ENCODE results near the gene MAP3K5. TPM values are rescaled to one million over a fixed set of nuclear protein-coding genes. Genes with fewer than 3 reads are reported as not detected.

The MAP3K5 gene
- total RNA-seq, 1 donor from 2014 or later, result 0.02 TPM

DNA sequence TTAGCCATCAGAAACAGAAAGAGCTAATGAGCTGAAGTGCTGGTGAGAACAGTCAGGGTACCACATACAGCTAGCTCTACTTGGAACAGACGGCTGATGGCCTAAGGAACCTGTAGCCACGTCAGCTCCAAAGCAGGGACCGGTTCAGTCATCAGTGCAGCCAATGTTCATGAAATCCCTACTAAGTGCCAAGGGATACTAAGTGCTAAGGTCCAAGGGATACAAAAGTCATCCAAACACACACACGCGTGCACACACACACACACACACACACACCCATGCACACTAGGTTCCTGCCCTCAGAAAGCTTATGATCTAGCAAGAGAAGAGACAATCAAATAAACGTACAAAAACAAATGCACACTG is 53.6 kb downstream of the MAP3K5 start:
- Histone ChIP-seq H3K4me2 (no peak overlapping the region), H3K36me3 (no peaks in the 10 kb centered on the region), H3K4me1 (no peaks in the 10 kb centered on the region), H2AFZ (replicated peaks) (no peak overlapping the region), H3K9me3 (ENCODE audit: low read depth) (no peaks in the 10 kb centered on the region), H3F3A (ENCODE audit: low read depth) (no peaks in the 10 kb centered on the region), H3K27ac (no peak overlapping the region), H3K4me3 (no peak overlapping the region), H3K79me2 (ENCODE audit: low read depth) (no peaks in the 10 kb centered on the region), H3K27me3 (no peaks in the 10 kb centered on the region), H4K20me1 (ENCODE audit: low read depth) (no peaks in the 10 kb centered on the region), H3K9ac (no peak overlapping the region)
- Mint-ChIP-seq H3K9me3 (peaks cover 7% of the 10 kb centered on the region), H3K36me3 (no peaks in the 10 kb centered on the region), H3K4me1 (peaks cover 7% of the 10 kb centered on the region), H3K4me3 (no peak overlapping the region), H3K27ac (no peak overlapping the region), H3K27me3 (ENCODE audit: insufficient read depth, low read depth) (peaks cover 3% of the 10 kb centered on the region)
- DNase-seq (ENCODE audit: low spot score), result no peak
- TF ChIP-seq EZH2phosphoT487 (IDR thresholded peaks at IDR 0.05), result no peak
- TF ChIP-seq, protein P1, sequence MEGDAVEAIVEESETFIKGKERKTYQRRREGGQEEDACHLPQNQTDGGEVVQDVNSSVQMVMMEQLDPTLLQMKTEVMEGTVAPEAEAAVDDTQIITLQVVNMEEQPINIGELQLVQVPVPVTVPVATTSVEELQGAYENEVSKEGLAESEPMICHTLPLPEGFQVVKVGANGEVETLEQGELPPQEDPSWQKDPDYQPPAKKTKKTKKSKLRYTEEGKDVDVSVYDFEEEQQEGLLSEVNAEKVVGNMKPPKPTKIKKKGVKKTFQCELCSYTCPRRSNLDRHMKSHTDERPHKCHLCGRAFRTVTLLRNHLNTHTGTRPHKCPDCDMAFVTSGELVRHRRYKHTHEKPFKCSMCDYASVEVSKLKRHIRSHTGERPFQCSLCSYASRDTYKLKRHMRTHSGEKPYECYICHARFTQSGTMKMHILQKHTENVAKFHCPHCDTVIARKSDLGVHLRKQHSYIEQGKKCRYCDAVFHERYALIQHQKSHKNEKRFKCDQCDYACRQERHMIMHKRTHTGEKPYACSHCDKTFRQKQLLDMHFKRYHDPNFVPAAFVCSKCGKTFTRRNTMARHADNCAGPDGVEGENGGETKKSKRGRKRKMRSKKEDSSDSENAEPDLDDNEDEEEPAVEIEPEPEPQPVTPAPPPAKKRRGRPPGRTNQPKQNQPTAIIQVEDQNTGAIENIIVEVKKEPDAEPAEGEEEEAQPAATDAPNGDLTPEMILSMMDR (IDR thresholded peaks at IDR 0.05), result no peak
- TF ChIP-seq EZH2 (IDR thresholded peaks at IDR 0.05), result no peak

GRCh38 chr6:136737871-136738691 is 54.2 kb downstream of the MAP3K5 start:
- Histone ChIP-seq H4K20me1 (ENCODE audit: low read depth) (no peaks in the 10 kb centered on the region), H3K4me3 (no peak overlapping the region), H3K4me1 (no peaks in the 10 kb centered on the region), H3K79me2 (ENCODE audit: low read depth) (no peaks in the 10 kb centered on the region), H3K27me3 (no peaks in the 10 kb centered on the region), H2AFZ (replicated peaks) (no peak overlapping the region), H3K4me2 (no peak overlapping the region), H3K27ac (no peak overlapping the region), H3K9me3 (ENCODE audit: low read depth) (no peaks in the 10 kb centered on the region), H3F3A (ENCODE audit: low read depth) (no peaks in the 10 kb centered on the region), H3K36me3 (no peaks in the 10 kb centered on the region), H3K9ac (no peak overlapping the region)
- no peaks in the 10 kb centered on the region for H3K36me3 Mint-ChIP-seq
- no peak overlapping the region for H3K27ac Mint-ChIP-seq
- peaks cover 7% of the 10 kb centered on the region for H3K9me3 Mint-ChIP-seq
- H3K4me1 Mint-ChIP-seq, result peaks cover 7% of the 10 kb centered on the region
- DNase-seq (ENCODE audit: low spot score), result no peak
- peaks cover 3% of the 10 kb centered on the region for H3K27me3 Mint-ChIP-seq (ENCODE audit: insufficient read depth, low read depth)
- TF ChIP-seq EZH2phosphoT487 (IDR thresholded peaks at IDR 0.05) (no peak), EZH2 (IDR thresholded peaks at IDR 0.05) (no peak)
- TF ChIP-seq, protein P1 (IDR thresholded peaks at IDR 0.05), result no peak
- H3K4me3 Mint-ChIP-seq, result no peak overlapping the region

GRCh38 chr6:136737374-136737844 is 54.9 kb downstream of the MAP3K5 start:
- H3K9me3 Mint-ChIP-seq, result peaks cover under 1% of the 10 kb centered on the region
- H3K27ac Mint-ChIP-seq, result no peak overlapping the region
- H3K4me3 ChIP-seq, result no peak overlapping the region
- H3K4me1 Mint-ChIP-seq, result peaks cover 7% of the 10 kb centered on the region
- no peaks in the 10 kb centered on the region for H3K9me3 ChIP-seq (ENCODE audit: low read depth)
- no peaks in the 10 kb centered on the region for H3K4me1 ChIP-seq
- no peak overlapping the region for H3K4me3 Mint-ChIP-seq
- no peaks in the 10 kb centered on the region for H3K79me2 ChIP-seq (ENCODE audit: low read depth)
- H3K27ac ChIP-seq, result no peak overlapping the region
- no peak overlapping the region for H3K9ac ChIP-seq
- H3F3A ChIP-seq (ENCODE audit: low read depth), result no peaks in the 10 kb centered on the region
- DNase-seq (ENCODE audit: low spot score), result no peak
- no peaks in the 10 kb centered on the region for H3K36me3 ChIP-seq
- H2AFZ ChIP-seq (replicated peaks), result no peak overlapping the region
- H3K36me3 Mint-ChIP-seq, result no peaks in the 10 kb centered on the region
- TF ChIP-seq, protein P1 (IDR thresholded peaks at IDR 0.05), result no peak
- no peak for TF ChIP-seq EZH2phosphoT487 (IDR thresholded peaks at IDR 0.05)
- no peak for TF ChIP-seq EZH2 (IDR thresholded peaks at IDR 0.05)
- peaks cover 3% of the 10 kb centered on the region for H3K27me3 Mint-ChIP-seq (ENCODE audit: insufficient read depth, low read depth)
- no peaks in the 10 kb centered on the region for H4K20me1 ChIP-seq (ENCODE audit: low read depth)
- H3K4me2 ChIP-seq, result no peak overlapping the region
- H3K27me3 ChIP-seq, result no peaks in the 10 kb centered on the region
